A673 (cell line): ENCODE measurements around the gene PELI2.

Source experiments
- EZH2 ChIP-seq: fragments of 200-600 bp; sonication (generic); IDR thresholded peaks from 2 replicates; pipeline ENCODE4 v1.6.1; 2017; ENCODE audit warnings: borderline replicate concordance, low read depth, mild to moderate bottlenecking, mixed read lengths, antibody characterized with exemption, low read length; ENCODE audit not compliant: poor library complexity, severe bottlenecking
- TF ChIP-seq, protein P1 (sequence below): fragments of 300-800, 200-600 bp; sonication (generic); conservative IDR thresholded peaks from 2 replicates; pipeline ENCODE4 v1.5.1; 2017; ENCODE audit warnings: low read depth, mild to moderate bottlenecking, antibody characterized with exemption, low read length, moderate library complexity, mixed read lengths

DNA sequence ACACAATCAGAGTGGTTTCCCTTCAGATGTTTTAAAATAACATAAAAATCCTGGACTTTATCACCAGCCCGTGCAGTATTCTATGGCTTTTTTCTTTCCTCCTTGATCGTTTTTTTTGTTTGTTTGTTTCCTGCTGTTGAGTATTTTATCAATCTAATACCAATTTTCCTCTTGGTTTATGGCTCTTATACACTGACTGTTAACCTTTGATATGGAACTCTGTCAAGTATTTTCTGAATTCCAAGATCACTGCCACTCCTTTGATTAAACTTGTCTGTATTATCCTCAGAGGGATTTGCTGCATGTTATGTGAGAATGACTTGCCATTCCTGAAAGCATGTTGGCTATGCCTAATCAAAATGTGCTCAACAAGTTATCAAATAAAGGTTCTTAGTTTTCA, 88.4 kb downstream of the PELI2 start:
- TF ChIP-seq EZH2, result no peak
- TF ChIP-seq, protein P1, sequence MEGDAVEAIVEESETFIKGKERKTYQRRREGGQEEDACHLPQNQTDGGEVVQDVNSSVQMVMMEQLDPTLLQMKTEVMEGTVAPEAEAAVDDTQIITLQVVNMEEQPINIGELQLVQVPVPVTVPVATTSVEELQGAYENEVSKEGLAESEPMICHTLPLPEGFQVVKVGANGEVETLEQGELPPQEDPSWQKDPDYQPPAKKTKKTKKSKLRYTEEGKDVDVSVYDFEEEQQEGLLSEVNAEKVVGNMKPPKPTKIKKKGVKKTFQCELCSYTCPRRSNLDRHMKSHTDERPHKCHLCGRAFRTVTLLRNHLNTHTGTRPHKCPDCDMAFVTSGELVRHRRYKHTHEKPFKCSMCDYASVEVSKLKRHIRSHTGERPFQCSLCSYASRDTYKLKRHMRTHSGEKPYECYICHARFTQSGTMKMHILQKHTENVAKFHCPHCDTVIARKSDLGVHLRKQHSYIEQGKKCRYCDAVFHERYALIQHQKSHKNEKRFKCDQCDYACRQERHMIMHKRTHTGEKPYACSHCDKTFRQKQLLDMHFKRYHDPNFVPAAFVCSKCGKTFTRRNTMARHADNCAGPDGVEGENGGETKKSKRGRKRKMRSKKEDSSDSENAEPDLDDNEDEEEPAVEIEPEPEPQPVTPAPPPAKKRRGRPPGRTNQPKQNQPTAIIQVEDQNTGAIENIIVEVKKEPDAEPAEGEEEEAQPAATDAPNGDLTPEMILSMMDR, result no peak
